HG03442 (cell line): ENCODE results near the gene DAPK3.

Experiments used
- ATAC-seq: cut with Tn5 transposase; IDR thresholded peaks from one replicate; pipeline ENCODE4 v1.9.1; 2021; ENCODE audit warnings: mild to moderate bottlenecking, moderate library complexity; ENCODE audit not compliant: unreplicated experiment

DAPK3 gene

GRCh38 chr19:3932931-3933810, 37.7 kb downstream of the DAPK3 start, which contains the start of gene NMRK2:
Gene NMRK2 (plus strand): TSS chr19:3933069. CDS start chr19:3933672, 603 bp downstream.
- ATAC-seq = no peak

GRCh38 chr19:3931041-3931440, 39.9 kb downstream of the DAPK3 start:
- ATAC-seq = no peak

GRCh38 chr19:3923912-3924311, 47.0 kb downstream of the DAPK3 start:
- ATAC-seq = no peak

GRCh38 chr19:3923096-3923758, 47.7 kb downstream of the DAPK3 start:
- ATAC-seq = no peak

- no peak for ATAC-seq
Observed at GRCh38 chr19:3919793-3920192, 51.1 kb downstream of the DAPK3 start.

GRCh38 chr19:3916033-3916432, 54.9 kb downstream of the DAPK3 start:
- ATAC-seq = no peak

GRCh38 chr19:3914199-3914598, 56.7 kb downstream of the DAPK3 start:
- no peak for ATAC-seq

- no peak for ATAC-seq
Observed at GRCh38 chr19:3910105-3910504, 60.8 kb downstream of the DAPK3 start.
